HFF-Myc (cell line): ENCODE results near the gene HACD1.

Experiments used
- DNase-seq: peaks from one replicate; pipeline ENCODE4 v3.0.0-alpha.2; 2011; ENCODE audit warnings: low read depth; ENCODE audit errors: extremely low read depth
- H3K4me3 ChIP-seq: replicated peaks from 2 replicates; pipeline ENCODE4 v1.5.1; 2011; ENCODE audit warnings: low read depth, mild to moderate bottlenecking, control low read depth, low read length
- TF ChIP-seq, protein P1 (sequence below): IDR thresholded peaks from 2 replicates; pipeline ENCODE4 v1.5.1; 2012; ENCODE audit warnings: mild to moderate bottlenecking, low read depth, low read length, control low read depth; ENCODE audit errors: missing control alignments

The HACD1 gene, protein sequence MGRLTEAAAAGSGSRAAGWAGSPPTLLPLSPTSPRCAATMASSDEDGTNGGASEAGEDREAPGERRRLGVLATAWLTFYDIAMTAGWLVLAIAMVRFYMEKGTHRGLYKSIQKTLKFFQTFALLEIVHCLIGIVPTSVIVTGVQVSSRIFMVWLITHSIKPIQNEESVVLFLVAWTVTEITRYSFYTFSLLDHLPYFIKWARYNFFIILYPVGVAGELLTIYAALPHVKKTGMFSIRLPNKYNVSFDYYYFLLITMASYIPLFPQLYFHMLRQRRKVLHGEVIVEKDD

DNA sequence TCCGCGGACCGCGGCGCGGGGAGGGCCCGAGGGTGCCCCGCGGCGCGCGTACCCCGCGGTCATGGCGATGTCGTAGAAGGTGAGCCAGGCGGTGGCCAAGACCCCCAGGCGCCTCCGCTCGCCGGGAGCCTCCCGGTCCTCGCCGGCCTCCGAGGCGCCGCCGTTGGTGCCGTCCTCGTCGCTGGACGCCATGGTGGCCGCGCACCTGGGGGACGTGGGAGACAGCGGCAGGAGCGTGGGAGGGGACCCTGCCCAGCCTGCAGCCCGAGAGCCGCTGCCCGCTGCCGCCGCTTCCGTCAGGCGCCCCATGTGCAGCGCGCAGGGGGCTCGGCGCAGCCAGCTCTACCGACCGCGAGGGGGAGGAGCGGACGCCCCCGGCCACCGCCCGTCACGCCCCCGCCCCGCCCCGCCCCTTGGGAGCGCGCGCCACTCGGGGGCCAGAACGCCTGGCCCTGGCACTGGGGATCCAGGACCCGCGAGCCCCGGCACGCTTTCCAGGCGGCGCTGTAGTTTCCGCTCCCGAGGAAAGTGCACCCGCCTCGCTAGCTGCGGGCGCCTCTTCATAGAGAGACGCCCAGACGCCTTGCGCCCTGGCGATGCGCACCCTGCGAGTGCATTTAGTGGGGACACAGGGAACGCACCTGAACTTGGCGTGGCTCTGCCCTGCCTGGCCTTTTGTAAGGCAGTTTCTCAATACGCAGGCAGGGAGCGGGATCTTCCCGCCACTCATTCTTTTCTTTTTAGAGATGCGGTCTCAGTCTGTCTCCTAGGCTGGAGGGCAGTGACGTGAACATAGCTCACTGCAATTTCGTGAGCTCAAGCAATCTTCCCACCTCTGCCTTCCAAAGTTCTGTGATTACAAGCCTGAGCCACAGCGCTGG, at the start of gene HACD1:
HACD1 (minus strand) TSS at position 344 of the 881 bp plus-strand sequence; CDS start at position 309, 35 bp downstream.
- TF ChIP-seq, protein P1, sequence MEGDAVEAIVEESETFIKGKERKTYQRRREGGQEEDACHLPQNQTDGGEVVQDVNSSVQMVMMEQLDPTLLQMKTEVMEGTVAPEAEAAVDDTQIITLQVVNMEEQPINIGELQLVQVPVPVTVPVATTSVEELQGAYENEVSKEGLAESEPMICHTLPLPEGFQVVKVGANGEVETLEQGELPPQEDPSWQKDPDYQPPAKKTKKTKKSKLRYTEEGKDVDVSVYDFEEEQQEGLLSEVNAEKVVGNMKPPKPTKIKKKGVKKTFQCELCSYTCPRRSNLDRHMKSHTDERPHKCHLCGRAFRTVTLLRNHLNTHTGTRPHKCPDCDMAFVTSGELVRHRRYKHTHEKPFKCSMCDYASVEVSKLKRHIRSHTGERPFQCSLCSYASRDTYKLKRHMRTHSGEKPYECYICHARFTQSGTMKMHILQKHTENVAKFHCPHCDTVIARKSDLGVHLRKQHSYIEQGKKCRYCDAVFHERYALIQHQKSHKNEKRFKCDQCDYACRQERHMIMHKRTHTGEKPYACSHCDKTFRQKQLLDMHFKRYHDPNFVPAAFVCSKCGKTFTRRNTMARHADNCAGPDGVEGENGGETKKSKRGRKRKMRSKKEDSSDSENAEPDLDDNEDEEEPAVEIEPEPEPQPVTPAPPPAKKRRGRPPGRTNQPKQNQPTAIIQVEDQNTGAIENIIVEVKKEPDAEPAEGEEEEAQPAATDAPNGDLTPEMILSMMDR: no peak
- peak within 1 kb of the TSS; percentile 64 for H3K4me3 ChIP-seq
- no peak for DNase-seq

DNA sequence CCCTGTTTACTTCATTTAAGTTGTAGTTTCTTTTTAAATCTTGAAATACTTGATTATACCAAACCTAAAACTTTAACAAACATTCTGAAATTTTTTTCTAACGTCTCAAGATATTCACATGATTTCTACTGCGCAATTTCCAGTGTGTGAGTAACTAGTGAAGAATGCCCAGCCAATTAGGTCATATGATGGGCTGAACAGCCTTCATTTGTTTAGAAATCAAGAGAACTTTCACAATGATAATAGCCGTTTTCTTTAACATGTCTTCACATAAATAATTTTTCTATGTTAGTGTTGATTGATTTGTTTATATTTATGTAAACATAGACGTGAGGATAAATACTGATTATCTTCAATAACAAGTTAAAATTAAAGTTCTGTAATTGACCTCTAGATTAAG, 48.6 kb upstream of the HACD1 start:
- DNase-seq: peak; percentile 52
- TF ChIP-seq, protein P1: no peak
- H3K4me3 ChIP-seq: no peak overlapping the region

DNA sequence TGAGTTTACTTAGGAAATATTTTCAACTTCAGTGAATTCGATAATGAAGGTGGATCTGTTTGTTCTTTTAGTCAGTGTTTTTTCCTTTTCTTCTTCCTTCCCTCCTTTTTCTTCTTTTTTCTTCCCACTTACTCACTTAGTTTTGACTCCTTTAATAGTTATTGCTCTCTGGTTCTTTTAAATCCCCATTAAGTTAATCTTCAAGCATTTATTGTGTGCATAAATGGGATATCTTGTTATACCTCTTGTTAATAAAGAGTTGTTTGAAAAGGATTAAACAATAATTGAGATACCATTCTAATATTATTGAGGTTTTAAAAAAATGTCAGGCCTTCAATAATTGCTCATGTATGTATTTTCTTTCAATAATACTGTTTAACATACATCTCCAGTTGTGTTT, 46.3 kb upstream of the HACD1 start:
- no peak for DNase-seq
- TF ChIP-seq, protein P1: no peak
- no peak overlapping the region for H3K4me3 ChIP-seq

DNA sequence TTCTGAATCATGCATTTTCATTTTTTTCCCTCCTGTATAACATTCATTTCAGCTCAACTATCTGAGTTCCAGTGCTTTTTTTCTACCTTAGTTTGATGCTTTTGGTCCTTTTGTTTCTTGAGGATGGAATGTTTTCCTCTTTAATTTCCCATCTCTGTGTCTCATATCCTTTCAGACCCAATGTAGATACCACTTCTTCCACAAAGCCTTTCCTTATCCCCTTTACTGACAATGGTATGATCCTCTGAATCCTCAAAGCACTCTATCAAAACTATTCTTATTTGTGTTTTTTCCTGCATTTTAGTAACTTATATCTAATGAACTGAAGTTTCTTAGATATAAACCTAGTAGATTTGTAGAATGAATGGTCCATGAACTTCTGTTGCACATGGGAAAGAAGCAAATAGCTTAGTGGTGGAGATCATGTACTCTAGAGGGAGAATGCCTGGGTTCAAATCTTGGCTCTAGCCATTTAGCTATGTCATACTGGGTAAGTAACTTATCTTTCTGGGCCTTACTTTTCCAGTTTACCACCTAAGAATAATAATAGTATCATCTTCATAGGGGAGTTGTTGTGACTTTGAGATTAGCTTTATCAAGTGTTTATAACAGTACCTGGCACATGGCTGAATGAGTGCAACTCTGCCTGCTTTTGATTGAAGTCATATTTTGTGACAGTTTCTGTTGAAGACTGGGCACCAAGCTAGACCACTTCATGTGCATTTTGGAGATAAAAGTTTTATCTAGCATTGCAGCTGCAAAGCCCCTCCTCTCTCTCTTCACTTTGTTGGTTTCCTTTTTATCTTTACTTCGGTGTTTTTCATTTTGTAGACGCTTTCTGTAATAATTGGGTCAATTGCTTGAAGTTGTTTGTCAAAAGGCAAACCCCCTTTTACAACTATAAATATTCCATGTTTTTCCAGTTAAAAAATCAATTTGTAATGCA, 45.3 kb upstream of the HACD1 start:
- DNase-seq: no peak
- H3K4me3 ChIP-seq: no peak overlapping the region
- TF ChIP-seq, protein P1: no peak

DNA sequence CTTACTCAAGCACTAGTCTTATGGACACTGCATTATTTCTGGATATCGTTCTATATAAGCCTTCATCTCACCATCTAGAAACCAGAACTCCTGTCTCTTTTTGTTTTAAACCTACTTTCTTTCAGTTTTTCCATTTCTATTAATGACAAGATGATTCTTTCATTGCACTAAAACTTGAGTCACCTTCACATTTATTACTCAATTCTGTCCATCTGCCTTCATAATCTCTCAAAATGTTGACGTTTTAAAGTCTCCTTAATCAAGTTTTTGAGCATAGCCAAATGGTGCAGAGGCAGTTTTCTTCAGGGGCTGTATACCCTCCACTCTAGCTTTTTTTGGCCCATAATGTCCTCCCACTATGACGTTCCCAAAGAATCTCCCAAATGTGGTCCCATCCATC, 44.3 kb upstream of the HACD1 start:
- TF ChIP-seq, protein P1: no peak
- DNase-seq: no peak
- H3K4me3 ChIP-seq: no peak overlapping the region

DNA sequence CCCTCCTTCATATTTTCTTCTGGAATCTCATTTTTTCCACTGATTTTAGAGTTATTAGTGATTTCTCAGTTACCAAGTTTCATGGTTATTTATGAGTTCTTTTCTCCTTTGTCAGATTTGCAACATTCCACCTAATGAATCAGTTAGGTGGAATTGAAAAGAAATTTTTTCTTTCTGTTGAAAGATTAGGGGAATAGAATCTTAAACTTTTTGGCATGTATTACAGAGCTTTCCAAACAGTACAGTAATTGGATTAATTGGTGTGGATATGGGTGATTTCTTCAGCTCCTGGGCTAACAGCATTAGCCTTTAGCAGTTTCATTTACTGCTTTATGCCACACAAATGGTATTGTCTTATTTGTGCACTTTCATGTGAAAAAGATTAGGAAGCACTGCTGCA, 43.7 kb upstream of the HACD1 start:
- no peak overlapping the region for H3K4me3 ChIP-seq
- TF ChIP-seq, protein P1: no peak
- no peak for DNase-seq
